SU-DHL-6 (cell line): ENCODE data around the gene CASKIN2.

Source experiments
- EZH2phosphoT487 ChIP-seq: fragments of 200-600 bp; sonication (generic), shearing (Covaris generic); conservative IDR thresholded peaks from 2 replicates; pipeline ENCODE4 v1.6.1; 2018; ENCODE audit warnings: mild to moderate bottlenecking, antibody characterized with exemption, low read length, moderate library complexity, mixed read lengths
- TF ChIP-seq, protein P1 (sequence below): fragments of 200-600 bp; sonication (generic); IDR thresholded peaks from one replicate; pipeline ENCODE4 v1.5.1; 2017; ENCODE audit warnings: antibody characterized with exemption, mild to moderate bottlenecking, low read length, moderate library complexity; ENCODE audit not compliant: insufficient read depth, poor library complexity, severe bottlenecking

DNA sequence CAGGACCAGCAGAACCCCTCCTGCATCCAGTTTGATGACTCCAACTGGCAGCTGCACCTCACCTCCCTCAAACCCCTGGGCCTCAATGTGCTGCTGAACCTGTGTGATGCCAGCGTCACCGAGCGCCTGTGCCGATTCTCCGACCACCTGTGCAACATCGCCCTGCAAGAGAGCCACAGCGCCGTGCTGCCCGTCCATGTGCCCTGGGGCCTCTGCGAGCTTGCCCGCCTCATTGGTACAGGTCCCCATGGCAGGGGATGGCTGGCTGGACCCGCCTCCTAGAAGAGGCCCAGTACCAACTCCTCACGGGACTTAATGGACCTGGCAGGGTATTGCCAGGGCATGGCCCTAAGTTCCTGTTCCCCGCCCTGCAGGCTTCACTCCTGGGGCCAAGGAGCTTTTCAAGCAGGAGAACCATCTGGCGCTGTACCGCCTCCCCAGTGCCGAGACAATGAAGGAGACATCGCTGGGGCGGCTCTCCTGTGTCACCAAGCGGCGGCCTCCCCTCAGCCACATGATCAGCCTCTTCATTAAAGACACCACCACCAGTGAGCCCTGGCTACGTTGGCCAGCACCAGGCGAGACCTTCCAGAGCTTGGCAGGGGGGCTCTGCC is 22.7 kb downstream of the CASKIN2 start:
- TF ChIP-seq, protein P1, sequence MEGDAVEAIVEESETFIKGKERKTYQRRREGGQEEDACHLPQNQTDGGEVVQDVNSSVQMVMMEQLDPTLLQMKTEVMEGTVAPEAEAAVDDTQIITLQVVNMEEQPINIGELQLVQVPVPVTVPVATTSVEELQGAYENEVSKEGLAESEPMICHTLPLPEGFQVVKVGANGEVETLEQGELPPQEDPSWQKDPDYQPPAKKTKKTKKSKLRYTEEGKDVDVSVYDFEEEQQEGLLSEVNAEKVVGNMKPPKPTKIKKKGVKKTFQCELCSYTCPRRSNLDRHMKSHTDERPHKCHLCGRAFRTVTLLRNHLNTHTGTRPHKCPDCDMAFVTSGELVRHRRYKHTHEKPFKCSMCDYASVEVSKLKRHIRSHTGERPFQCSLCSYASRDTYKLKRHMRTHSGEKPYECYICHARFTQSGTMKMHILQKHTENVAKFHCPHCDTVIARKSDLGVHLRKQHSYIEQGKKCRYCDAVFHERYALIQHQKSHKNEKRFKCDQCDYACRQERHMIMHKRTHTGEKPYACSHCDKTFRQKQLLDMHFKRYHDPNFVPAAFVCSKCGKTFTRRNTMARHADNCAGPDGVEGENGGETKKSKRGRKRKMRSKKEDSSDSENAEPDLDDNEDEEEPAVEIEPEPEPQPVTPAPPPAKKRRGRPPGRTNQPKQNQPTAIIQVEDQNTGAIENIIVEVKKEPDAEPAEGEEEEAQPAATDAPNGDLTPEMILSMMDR = no peak
- TF ChIP-seq EZH2phosphoT487 = no peak
